SJSA1 (cell line): ENCODE measurements around the gene SESN1. TPM values are rescaled to one million over a fixed set of nuclear protein-coding genes. Genes with fewer than 3 reads are reported as not detected.
"Not testable (repeated sequence)": the region's sequence is repeated elsewhere in the genome, so short reads cannot be mapped to it uniquely, and the experiment has no call there.

Source experiments
- DNase-seq, 2 experiments: peaks; one replicate each; pipeline ENCODE4 v3.0.0-alpha.2; 2015 to 2020; ENCODE audit warnings: low spot score in 2 of 2, low read depth in 1 of 2
- H3K27ac ChIP-seq: fragments of 250-450 bp; sonication (Bioruptor Pico); 2 replicates; pipeline ENCODE4 v1.5.1; 2020; ENCODE audit warnings: mild to moderate bottlenecking, moderate library complexity
- H3K27me3 ChIP-seq: fragments of 250-450 bp; sonication (Bioruptor Pico); replicated peaks from 2 replicates; pipeline ENCODE4 v1.5.1; 2020; ENCODE audit warnings: mild to moderate bottlenecking, moderate library complexity
- H3K36me3 ChIP-seq: fragments of 250-450 bp; sonication (Bioruptor Pico); 2 replicates; pipeline ENCODE4 v1.5.1; 2020; ENCODE audit warnings: mild to moderate bottlenecking
- H3K4me1 ChIP-seq: fragments of 250-450 bp; sonication (Bioruptor Pico); replicated peaks from 2 replicates; pipeline ENCODE4 v1.6.1; 2021; ENCODE audit warnings: mild to moderate bottlenecking
- H3K4me3 ChIP-seq: fragments of 250-450 bp; sonication (Bioruptor Pico); 2 replicates; pipeline ENCODE4 v1.5.1; 2020; ENCODE audit warnings: mild to moderate bottlenecking
- H3K9me3 ChIP-seq: fragments of 250-450 bp; sonication (Bioruptor Pico); replicated peaks from 2 replicates; pipeline ENCODE4 v1.5.1; 2020; ENCODE audit warnings: mild to moderate bottlenecking
- total RNA-seq: library from RNA; depleted of rRNA; stranded (reverse); fragments of >200 nt; shearing (Covaris generic); gene quantifications from 2 replicates; pipeline ENCODE4 v1.2.3, GENCODE V29; 2014

SESN1 gene
- total RNA-seq, 1 experiment from 2014 or later, result 15.8 TPM

DNA sequence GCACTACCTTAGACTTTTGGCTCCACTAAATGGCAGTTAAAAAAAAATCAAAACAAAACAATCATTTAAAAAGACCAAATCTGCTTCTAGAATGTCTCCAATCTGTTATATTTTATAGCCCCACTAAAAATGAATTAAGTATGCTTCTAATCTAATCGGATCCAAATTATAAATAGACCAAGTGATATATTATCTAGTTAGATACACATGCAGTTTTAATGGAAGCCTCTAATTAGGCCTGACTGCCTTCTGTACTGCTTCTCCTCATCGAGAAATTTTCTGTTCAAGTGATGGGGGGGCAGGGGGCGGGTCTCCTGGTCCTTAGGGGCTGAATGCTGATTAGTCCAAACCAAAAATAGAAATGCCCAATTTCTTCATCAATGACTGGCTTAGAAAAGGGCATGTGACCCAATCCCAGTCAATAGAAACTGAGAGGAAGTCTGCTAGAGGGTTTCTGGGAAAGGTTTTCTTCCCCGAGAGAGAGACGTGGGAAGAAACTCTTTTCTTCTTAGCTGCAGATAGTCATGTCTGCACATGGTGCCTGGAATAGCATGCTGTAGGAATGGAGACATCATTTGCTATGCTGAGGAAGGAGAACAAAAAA lies 6.9 kb downstream of the SESN1 start:
- no peaks in the 10 kb centered on the region for H3K36me3 ChIP-seq
- no peak overlapping the region for H3K27ac ChIP-seq
- DNase-seq, result no peak
- H3K27me3 ChIP-seq, result no peaks in the 10 kb centered on the region
- H3K4me1 ChIP-seq, result no peaks in the 10 kb centered on the region
- no peaks in the 10 kb centered on the region for H3K9me3 ChIP-seq
- no peak overlapping the region for H3K4me3 ChIP-seq

DNA sequence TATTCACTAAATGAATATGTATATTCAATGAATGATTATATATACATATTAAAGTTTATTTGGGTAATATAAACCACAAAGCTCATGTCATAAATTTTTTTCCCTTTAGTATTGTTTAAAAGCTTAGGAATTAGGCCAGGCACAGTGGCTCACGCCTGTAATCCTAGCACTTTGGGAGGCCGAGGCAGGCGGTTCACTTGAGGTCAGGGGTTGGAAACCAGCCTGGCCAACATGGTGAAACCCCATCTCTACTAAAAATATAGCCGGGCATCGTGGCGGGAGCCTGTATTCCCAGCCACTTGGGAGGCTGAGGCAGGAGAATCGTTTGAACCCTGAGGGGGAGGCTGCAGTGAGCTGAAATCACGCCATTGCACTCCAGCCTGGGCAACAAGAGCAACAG lies 10.5 kb downstream of the SESN1 start:
- not testable (repeated sequence) for H3K27ac ChIP-seq, H3K27me3 ChIP-seq, H3K36me3 ChIP-seq, H3K4me1 ChIP-seq, H3K9me3 ChIP-seq, DNase-seq, H3K4me3 ChIP-seq

DNA sequence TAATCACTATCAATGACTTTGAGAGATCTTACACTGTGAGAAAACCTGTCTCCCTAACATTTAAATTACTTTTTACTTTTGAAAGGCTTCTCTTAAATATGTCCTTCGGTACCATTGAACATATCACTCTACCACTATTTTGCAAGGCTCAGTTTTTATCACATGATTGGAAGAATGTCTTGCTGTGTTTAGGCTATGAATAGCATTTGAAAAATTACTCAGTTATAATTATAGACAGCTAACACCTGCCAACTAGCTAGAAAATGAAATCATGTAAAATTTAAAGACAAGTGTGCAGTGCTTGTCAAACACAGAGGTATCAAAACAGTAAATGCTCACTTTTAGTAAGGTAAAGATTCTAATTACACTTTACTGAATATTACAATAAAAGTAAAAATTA lies 11.0 kb downstream of the SESN1 start:
- no peak for DNase-seq
- H3K27me3 ChIP-seq, result no peaks in the 10 kb centered on the region
- H3K4me3 ChIP-seq, result no peak overlapping the region
- H3K9me3 ChIP-seq, result no peaks in the 10 kb centered on the region
- H3K4me1 ChIP-seq, result no peaks in the 10 kb centered on the region
- H3K36me3 ChIP-seq, result no peaks in the 10 kb centered on the region
- no peak overlapping the region for H3K27ac ChIP-seq

DNA sequence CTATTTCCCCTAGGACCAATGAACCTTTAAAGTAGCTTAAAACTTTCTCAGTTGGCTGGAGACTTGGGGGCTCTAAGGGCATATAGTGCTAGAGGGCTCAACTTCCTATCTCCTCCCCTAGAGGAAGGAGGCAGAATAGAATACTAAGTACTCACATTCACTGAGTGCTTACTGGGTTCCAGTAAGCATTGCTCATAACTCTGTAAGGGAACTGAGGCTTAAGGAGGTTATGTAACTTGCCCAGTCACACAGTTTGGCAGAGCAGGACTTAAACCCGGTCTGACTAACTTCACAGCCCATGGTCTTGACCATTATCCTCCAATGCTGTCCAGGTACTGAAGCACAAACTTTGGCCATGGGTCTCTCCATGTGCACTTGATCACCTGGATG lies 12.5 kb downstream of the SESN1 start:
- H3K27ac ChIP-seq, result no peak overlapping the region
- no peaks in the 10 kb centered on the region for H3K9me3 ChIP-seq
- H3K4me1 ChIP-seq, result no peaks in the 10 kb centered on the region
- H3K4me3 ChIP-seq, result no peak overlapping the region
- no peaks in the 10 kb centered on the region for H3K36me3 ChIP-seq
- no peak for DNase-seq
- H3K27me3 ChIP-seq, result no peaks in the 10 kb centered on the region

DNA sequence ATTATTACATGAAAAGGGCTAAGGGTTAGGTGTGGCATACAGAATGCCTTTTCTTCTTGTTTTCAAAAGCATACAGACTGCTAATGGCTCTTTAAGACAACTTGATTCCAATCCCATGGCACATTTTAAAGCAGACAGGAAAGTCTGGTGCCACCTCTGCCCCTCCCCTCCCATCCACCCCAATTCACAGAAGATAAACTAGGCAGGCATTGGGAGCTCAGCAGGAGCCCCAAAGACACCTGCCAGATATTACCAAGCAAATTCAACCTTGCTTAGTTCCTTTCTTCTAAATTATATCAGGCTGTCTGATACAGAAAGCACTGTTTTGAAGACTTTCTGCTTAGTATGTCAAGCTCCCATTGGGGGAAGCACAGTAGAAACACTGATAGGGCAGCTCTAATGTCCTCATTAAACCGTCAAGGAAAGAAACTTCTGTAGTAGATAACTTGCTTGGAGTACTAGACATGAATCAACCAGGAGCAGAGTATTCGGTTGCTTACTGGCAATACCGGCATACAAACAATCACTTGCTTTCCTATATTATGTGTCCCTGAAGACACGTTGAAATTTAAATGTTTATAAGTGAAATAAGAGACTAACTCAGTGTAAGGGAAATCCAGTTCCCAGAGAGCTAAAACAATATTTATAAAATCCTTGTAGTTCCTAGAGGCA lies 13.0 kb downstream of the SESN1 start:
- DNase-seq, result no peak
- no peak overlapping the region for H3K4me3 ChIP-seq

DNA sequence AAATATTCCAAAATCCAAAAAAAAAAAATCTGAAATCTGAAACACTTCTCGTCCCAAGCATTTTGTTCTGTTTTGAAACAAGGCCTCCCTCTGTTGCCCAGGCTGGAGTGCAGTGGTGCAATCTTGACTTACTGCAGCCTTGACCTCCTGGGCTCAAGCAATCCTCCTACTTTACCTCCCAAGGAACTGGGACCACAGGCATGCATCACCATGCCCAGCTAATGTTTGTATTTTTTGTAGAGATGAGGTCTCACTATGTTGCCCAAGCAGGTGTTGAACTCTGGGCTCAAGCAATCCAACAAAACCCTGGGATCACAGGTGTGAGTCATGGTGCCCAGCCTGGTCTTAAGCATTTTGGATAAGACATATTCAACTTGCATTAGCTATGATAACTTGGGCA lies 13.6 kb downstream of the SESN1 start:
- no peak overlapping the region for H3K4me3 ChIP-seq
- H3K4me1 ChIP-seq, result no peaks in the 10 kb centered on the region
- no peaks in the 10 kb centered on the region for H3K27me3 ChIP-seq
- no peak overlapping the region for H3K27ac ChIP-seq
- DNase-seq, result no peak
- no peaks in the 10 kb centered on the region for H3K36me3 ChIP-seq
- H3K9me3 ChIP-seq, result no peaks in the 10 kb centered on the region

More for the DNA sequence above, 13.0 kb downstream of the SESN1 start:
- H3K27me3 ChIP-seq, result no peaks in the 10 kb centered on the region
- no peak overlapping the region for H3K27ac ChIP-seq
- H3K36me3 ChIP-seq, result no peaks in the 10 kb centered on the region
- no peaks in the 10 kb centered on the region for H3K4me1 ChIP-seq
- H3K9me3 ChIP-seq, result no peaks in the 10 kb centered on the region

DNA sequence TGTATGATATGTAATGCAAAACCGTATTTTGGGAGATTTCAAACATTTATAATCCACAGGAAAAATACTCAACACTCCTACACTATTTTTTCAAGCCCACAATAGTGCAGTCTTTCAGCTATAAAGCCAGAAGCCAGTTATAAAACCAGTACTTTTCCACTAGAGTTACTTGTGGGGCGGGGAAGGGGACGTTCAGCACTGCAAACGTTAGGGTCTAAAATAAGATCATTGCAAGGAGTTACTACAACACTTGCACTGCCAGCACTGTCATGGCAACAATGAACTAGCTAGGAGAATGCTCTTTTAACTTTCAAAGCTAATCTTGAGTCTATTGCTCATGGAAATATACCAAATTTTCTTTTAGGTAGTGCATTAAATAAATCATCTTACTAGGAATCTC lies 14.7 kb downstream of the SESN1 start:
- Histone ChIP-seq H3K27ac (no peak overlapping the region), H3K36me3 (no peaks in the 10 kb centered on the region), H3K4me1 (no peaks in the 10 kb centered on the region), H3K27me3 (no peaks in the 10 kb centered on the region), H3K9me3 (no peaks in the 10 kb centered on the region), H3K4me3 (no peak overlapping the region)
- no peak for DNase-seq

DNA sequence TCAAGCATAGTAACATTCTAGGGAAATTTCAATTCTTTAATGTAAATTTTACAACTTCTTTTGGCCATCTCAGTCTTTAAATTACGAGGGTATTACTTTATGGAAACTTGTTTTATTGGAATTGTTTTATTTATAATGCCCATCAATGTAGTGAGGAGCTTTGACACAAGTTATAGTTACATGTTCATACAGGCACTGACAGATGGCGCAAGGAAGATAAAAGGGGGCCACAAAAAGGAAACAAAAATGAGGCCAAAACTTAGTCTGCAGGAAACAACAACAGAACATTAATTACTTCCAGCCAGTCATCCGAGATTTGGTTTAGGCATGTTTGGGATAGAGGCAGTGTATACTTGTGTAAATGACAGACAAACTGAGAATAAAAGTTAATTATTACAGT lies 18.3 kb downstream of the SESN1 start:
- Histone ChIP-seq H3K27me3 (no peaks in the 10 kb centered on the region), H3K36me3 (no peaks in the 10 kb centered on the region), H3K4me1 (no peaks in the 10 kb centered on the region; the same call in 1 of the 2 replicates), H3K4me3 (no peak overlapping the region), H3K9me3 (no peaks in the 10 kb centered on the region), H3K27ac (no peak overlapping the region)
- no peak for DNase-seq

DNA sequence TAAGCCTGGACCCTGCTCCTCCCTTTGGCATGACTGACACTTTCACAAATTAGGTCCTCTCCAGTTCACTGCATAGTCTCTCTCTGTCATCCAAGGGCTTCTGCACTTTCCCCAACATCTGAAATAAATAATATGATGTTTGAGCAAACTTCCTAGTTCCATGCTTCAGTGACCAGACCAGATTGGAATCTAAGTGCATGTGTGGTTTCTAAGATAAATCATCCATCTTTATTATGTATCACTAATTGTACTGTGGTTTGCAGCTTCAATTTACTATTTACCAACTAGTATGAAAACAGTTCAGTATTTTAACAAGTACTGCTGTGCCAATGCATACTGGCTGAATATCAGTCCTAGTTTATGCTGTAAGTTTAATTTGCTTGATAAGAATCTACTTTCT lies 18.7 kb downstream of the SESN1 start:
- Histone ChIP-seq H3K9me3 (no peaks in the 10 kb centered on the region), H3K36me3 (no peaks in the 10 kb centered on the region), H3K27me3 (no peaks in the 10 kb centered on the region), H3K4me3 (no peak overlapping the region), H3K27ac (no peak overlapping the region), H3K4me1 (no peaks in the 10 kb centered on the region; the same call in 1 of the 2 replicates)
- DNase-seq, result no peak

DNA sequence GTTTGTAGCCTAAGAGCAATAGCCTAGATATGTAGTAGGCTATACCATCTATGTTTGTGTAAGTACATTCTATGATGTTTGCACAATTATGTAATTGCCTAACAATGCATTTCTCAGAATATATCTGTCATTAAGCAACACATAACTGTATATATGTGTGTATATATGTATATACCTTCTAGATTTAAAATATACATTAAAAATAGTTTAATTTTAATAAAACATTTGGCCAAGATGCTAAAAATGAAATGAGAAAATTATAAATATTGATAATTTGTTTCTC lies 20.6 kb downstream of the SESN1 start:
- H3K4me3 ChIP-seq, result no peak overlapping the region
- no peaks in the 10 kb centered on the region for H3K9me3 ChIP-seq
- DNase-seq, result no peak
- no peak overlapping the region for H3K27ac ChIP-seq
- no peaks in the 10 kb centered on the region for H3K36me3 ChIP-seq
- H3K27me3 ChIP-seq, result no peaks in the 10 kb centered on the region
- H3K4me1 ChIP-seq, result no peaks in the 10 kb centered on the region; the same call in 1 of the 2 replicates

DNA sequence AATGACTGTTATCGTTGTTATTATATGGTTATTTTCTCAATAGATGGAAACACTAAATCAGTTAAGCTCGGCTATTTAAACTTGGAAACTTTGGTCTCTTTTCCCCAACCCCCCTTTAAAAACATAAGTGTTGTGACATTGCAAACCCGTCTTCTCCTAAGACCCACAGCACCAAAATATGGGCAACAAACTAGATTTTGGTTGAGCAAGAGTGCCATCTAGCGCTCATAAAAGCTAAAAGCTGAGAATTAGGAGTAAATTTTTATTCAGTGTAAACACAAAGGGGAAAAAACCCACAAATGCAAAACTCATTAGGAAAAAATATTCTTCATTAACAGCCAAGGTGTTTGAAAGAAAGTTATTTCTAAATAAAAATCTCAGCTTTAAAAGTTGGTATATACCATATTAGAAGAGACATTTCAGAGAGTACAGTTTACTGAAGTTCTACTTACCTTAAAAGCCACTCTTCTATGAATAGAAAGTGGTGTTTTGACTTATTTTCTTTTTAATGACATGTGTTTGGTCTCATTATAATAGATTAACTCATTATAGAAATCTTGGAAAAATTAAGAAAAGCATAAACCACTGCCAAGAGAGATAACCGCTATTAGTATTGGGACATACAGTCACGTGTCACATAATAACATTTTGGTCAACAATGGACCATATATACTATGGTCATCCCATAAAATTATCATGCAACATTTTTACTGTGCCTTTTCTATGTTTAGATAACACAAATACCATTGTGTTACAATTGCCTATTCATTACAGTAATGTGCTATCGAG lies 21.1 kb downstream of the SESN1 start:
- peak in 1 of 2 experiments; percentile 60 for DNase-seq
- H3K27ac ChIP-seq, result no peak overlapping the region
- no peaks in the 10 kb centered on the region; the same call in 1 of the 2 replicates for H3K4me1 ChIP-seq
- no peak overlapping the region for H3K4me3 ChIP-seq
- no peaks in the 10 kb centered on the region for H3K9me3 ChIP-seq
- H3K27me3 ChIP-seq, result no peaks in the 10 kb centered on the region
- H3K36me3 ChIP-seq, result no peaks in the 10 kb centered on the region

DNA sequence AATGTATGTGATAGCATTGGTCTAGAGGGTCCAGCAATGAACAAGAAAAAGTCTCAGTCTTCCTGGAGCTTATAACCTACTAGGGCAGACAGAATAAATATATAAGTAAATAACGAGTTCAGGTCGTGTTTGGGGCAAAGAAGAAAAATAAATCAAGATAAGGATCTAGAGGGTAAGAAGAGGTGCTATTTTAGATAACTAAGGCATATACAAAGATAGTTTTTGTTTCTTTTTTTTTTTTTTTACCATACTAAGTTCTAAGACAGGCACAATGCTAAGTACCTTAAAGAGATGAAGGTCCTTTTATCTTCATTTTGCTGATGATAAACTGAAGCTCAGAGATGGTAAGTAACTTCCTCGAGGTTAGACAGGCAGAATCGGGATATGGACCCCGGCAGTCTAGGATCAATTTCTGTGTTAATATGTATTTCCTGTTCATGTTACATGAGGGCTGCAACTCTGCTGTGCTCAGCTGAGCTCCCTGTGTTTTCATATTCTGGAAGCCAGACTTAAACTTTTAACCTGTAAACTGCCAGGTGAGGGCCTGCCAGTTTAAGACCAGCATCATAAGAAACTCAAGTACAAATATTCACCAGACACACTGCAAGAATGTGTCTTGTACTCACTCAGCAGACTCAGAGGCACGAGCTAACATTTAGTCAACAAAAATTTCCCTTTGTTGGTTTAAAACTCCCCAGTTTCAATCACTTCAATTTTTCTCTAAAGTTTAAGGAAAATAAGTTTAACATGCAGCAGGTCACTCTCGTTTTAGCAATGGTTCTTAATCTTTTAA lies 23.3 kb downstream of the SESN1 start:
- no peak for DNase-seq
- Histone ChIP-seq H3K27me3 (no peaks in the 10 kb centered on the region), H3K4me1 (no peaks in the 10 kb centered on the region; the same call in 1 of the 2 replicates)

DNA sequence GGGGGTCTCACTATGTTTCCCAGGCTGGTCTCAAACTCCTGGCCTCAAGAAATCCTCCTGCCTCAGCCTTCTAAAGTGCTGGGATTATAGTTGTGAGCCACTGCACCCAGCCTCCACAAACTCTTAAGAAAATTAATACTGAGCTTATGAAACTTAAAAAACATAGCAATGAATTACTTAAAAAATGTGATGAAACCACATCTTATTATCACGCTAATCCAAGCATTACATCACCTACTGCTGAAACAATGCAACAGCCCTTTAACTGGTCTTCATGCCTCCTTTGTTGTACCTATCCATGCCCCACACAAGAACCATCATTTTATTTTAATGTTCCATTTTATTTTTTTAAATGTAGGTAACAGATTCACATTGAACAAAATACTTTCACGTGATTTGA lies 24.9 kb downstream of the SESN1 start:
- Histone ChIP-seq H3K9me3 (no peaks in the 10 kb centered on the region), H3K4me3 (no peak overlapping the region), H3K4me1 (no peaks in the 10 kb centered on the region; the same call in 1 of the 2 replicates), H3K27me3 (no peaks in the 10 kb centered on the region), H3K36me3 (no peaks in the 10 kb centered on the region), H3K27ac (no peak overlapping the region)
- DNase-seq, result no peak

More for the DNA sequence above, 23.3 kb downstream of the SESN1 start:
- H3K36me3 ChIP-seq, result no peaks in the 10 kb centered on the region
- H3K4me3 ChIP-seq, result no peak overlapping the region
- H3K27ac ChIP-seq, result no peak overlapping the region
- no peaks in the 10 kb centered on the region for H3K9me3 ChIP-seq
